ENCODE data around the gene SNTG2.
"Not testable (repeated sequence)": the region's sequence is repeated elsewhere in the genome, so short reads cannot be mapped to it uniquely, and the experiment has no call there.

The SNTG2 gene

GRCh38 chr2:1226766-1227165 is 276.1 kb downstream of the SNTG2 start:
- no peak for DNase-seq (ENCODE audit: insufficient read length)
- no peak for FAIRE-seq
- no peak for TF ChIP-seq POLR2AphosphoS5 (IDR thresholded peaks at IDR 0.05; ENCODE audit: low read depth, low read length)
- TF ChIP-seq TAF1 (IDR thresholded peaks at IDR 0.05; ENCODE audit: borderline replicate concordance, low read depth, low read length) = no peak
- no peak for TF ChIP-seq POLR2A (IDR thresholded peaks at IDR 0.05; ENCODE audit: low read depth, low read length)

DNA sequence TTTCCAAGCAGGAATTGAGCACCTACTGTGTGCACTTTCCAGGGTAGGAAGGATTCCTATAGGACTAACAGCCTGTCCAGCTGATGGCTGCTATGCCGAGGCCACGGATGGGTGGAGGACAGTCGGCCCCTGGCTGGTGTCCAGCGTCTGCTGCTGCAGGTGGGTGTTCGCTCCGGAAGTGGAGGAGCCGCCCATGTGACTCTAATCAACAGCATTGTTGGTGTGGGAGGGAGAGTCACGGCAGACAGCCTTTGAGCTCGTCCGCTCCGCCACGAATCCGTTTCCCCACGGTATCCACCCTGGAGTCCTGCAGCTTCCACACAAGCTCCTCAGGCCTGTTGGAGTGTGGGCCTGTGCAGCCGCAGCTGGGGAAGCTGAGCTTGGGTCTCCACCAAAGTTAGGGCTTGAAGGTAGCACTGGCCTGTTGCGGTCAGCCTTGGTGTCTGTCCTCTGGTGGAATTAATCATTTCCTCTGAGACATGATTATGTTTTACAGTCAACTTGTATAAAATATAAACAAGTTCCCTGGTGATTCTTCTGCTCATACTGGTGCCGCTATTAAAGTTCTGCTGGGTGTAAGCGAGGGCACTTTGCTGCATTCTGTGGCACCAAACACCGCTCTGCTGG is 276.7 kb downstream of the SNTG2 start:
- no peak for TF ChIP-seq POLR2AphosphoS5 (IDR thresholded peaks at IDR 0.05; ENCODE audit: low read depth, low read length)
- no peak for TF ChIP-seq TAF1 (IDR thresholded peaks at IDR 0.05; ENCODE audit: borderline replicate concordance, low read depth, low read length)
- TF ChIP-seq POLR2A (IDR thresholded peaks at IDR 0.05; ENCODE audit: low read depth, low read length) = no peak
- DNase-seq (ENCODE audit: insufficient read length) = no peak
- FAIRE-seq = no peak

- not testable (repeated sequence) for FAIRE-seq; DNase-seq (ENCODE audit: insufficient read length)
Observed at GRCh38 chr2:1229596-1229995, 278.9 kb downstream of the SNTG2 start.

DNA sequence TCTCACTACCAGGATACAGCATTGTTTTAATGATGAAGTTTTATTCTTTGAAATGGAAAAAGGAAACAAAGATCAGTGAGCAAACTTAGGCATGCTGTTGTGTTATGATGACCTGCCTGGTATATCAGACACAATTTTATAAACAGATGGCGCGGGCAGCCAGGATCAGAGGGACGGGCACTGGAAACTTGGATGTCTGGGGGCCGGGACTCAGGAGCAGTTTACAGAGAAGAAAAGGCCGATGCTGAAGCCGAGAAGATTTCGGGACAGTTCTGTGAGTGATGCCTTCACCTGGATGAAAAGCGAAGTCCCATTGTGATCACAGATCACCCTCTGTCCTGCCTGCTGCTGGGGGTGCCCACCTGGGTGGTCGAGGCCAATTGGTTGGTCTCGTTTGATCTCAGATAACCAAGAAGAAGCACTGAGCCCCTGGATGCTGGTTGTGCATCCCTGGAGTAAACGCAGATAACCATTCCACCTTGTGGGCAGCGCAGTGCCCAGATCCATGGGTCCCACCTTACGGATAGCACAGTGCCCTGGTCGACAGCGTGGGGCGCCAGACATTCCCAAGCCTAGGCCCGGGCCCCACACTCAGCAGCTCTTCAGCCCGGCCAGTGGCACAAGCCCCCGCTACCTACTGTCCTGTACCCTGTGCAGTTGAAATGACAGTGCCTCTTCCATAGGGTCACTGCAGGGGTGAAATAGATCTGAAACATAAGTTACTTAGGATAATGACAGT is 279.7 kb downstream of the SNTG2 start:
- FAIRE-seq (no peak), DNase-seq (ENCODE audit: insufficient read length) (no peak)
- TF ChIP-seq POLR2AphosphoS5 (IDR thresholded peaks at IDR 0.05; ENCODE audit: low read depth, low read length) (no peak), POLR2A (IDR thresholded peaks at IDR 0.05; ENCODE audit: low read depth, low read length) (no peak)

GRCh38 chr2:1231466-1232063 is 280.9 kb downstream of the SNTG2 start:
- TF ChIP-seq TAF1 (IDR thresholded peaks at IDR 0.05; ENCODE audit: borderline replicate concordance, low read depth, low read length) (no peak), POLR2AphosphoS5 (IDR thresholded peaks at IDR 0.05; ENCODE audit: low read depth, low read length) (no peak)
- no peak for DNase-seq (ENCODE audit: insufficient read length)
- no peak for FAIRE-seq

DNA sequence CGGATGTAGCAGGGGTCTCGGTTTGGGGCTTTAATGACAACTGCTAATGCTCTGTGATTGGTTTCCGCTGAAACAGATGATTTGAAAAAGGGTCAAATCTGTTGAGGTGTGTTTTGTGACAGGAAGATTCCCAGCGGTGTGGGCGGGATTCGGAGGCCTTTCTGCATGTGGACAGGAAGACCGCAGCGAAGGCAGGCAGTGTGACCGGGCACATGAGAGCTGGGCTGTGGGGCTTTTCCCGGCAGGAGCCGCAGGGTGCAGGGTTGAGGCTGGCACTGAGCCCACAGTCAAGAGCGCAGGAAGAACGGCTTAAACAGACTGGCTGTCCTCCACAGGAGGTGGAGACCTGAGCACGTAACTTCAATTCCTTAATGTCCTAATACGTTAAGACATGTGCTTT is 282.6 kb downstream of the SNTG2 start:
- DNase-seq (ENCODE audit: insufficient read length) (no peak), FAIRE-seq (no peak)
- TF ChIP-seq POLR2AphosphoS5 (IDR thresholded peaks at IDR 0.05; ENCODE audit: low read depth, low read length) = no peak
- no peak for TF ChIP-seq TAF1 (IDR thresholded peaks at IDR 0.05; ENCODE audit: borderline replicate concordance, low read depth, low read length)
- no peak for TF ChIP-seq POLR2A (IDR thresholded peaks at IDR 0.05; ENCODE audit: low read depth, low read length)

GRCh38 chr2:1234731-1235308 is 284.2 kb downstream of the SNTG2 start:
- DNase-seq (ENCODE audit: insufficient read length) (no peak), FAIRE-seq (no peak)
- TF ChIP-seq POLR2AphosphoS5 (IDR thresholded peaks at IDR 0.05; ENCODE audit: low read depth, low read length) = no peak
- no peak for TF ChIP-seq TAF1 (IDR thresholded peaks at IDR 0.05; ENCODE audit: borderline replicate concordance, low read depth, low read length)
- TF ChIP-seq POLR2A (IDR thresholded peaks at IDR 0.05; ENCODE audit: low read depth, low read length) = no peak

- DNase-seq (ENCODE audit: insufficient read length) = no peak
- no peak for TF ChIP-seq TAF1 (IDR thresholded peaks at IDR 0.05; ENCODE audit: borderline replicate concordance, low read depth, low read length)
- FAIRE-seq = no peak
Observed at GRCh38 chr2:1235806-1236205, 285.2 kb downstream of the SNTG2 start.

DNA sequence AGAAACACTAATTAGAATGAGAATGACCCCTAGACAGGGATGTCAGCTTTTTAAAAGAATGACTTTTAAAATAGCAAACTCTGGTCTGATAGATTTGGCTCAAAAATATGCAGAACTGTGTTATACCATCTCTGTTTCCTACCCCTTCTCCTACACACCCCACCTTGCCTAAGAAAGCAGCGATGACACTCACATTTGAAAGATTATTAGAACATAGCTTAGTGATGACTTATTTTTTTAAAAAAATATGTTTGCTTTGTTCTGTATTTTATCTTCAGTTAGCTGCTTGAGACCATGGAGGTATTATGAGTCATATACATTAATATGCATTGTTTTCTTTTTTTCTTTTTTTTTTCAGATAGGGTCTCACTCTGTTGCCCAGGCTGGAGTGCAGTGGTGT is 286.0 kb downstream of the SNTG2 start:
- FAIRE-seq (no peak), DNase-seq (ENCODE audit: insufficient read length) (no peak)
- TF ChIP-seq POLR2AphosphoS5 (IDR thresholded peaks at IDR 0.05; ENCODE audit: low read depth, low read length) (no peak), POLR2A (IDR thresholded peaks at IDR 0.05; ENCODE audit: low read depth, low read length) (no peak), TAF1 (IDR thresholded peaks at IDR 0.05; ENCODE audit: borderline replicate concordance, low read depth, low read length) (no peak)

DNA sequence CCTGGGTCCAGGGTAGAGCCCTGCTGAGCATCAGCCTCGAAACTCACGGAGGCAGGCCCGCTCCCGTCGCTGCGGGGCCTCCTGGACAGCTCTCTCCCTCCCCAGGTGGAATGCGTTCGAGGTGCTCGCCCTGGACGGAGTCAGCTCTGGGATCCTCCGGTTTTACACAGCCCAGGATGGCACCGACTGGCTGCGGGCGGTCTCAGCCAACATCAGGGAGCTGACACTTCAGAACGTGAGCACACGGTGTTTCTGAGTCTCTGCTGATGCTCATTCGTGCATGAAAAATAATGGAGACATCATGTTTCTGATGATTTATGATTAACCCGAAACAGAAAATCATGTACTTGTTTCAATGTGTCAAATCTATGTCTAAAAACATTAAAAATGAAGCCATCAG is 287.1 kb downstream of the SNTG2 start:
- TF ChIP-seq POLR2AphosphoS5 (IDR thresholded peaks at IDR 0.05; ENCODE audit: low read depth, low read length) (no peak), POLR2A (IDR thresholded peaks at IDR 0.05; ENCODE audit: low read depth, low read length) (no peak), TAF1 (IDR thresholded peaks at IDR 0.05; ENCODE audit: borderline replicate concordance, low read depth, low read length) (no peak)
- DNase-seq (ENCODE audit: insufficient read length) = no peak
- FAIRE-seq = no peak

GRCh38 chr2:1238598-1239138 is 288.0 kb downstream of the SNTG2 start:
- FAIRE-seq = no peak
- no peak for TF ChIP-seq POLR2A (IDR thresholded peaks at IDR 0.05; ENCODE audit: low read depth, low read length)
- no peak for TF ChIP-seq POLR2AphosphoS5 (IDR thresholded peaks at IDR 0.05; ENCODE audit: low read depth, low read length)
- no peak for TF ChIP-seq TAF1 (IDR thresholded peaks at IDR 0.05; ENCODE audit: borderline replicate concordance, low read depth, low read length)
- DNase-seq (ENCODE audit: insufficient read length) = no peak

- FAIRE-seq (no peak), DNase-seq (ENCODE audit: insufficient read length) (no peak)
- no peak for TF ChIP-seq POLR2A (IDR thresholded peaks at IDR 0.05; ENCODE audit: low read depth, low read length)
- TF ChIP-seq TAF1 (IDR thresholded peaks at IDR 0.05; ENCODE audit: borderline replicate concordance, low read depth, low read length) = no peak
- TF ChIP-seq POLR2AphosphoS5 (IDR thresholded peaks at IDR 0.05; ENCODE audit: low read depth, low read length) = no peak
Observed at GRCh38 chr2:1245193-1245592, 294.5 kb downstream of the SNTG2 start.
